NCI-H2171 (cell line): ENCODE measurements around the gene ARHGAP21.
"Not testable (repeated sequence)": the region's sequence is repeated elsewhere in the genome, so short reads cannot be mapped to it uniquely, and the experiment has no call there.

Source experiments
- DNase-seq: peaks from one replicate; lab custom pipeline; 2025; lab: John Stamatoyannopoulos, UW

The ARHGAP21 gene

DNA sequence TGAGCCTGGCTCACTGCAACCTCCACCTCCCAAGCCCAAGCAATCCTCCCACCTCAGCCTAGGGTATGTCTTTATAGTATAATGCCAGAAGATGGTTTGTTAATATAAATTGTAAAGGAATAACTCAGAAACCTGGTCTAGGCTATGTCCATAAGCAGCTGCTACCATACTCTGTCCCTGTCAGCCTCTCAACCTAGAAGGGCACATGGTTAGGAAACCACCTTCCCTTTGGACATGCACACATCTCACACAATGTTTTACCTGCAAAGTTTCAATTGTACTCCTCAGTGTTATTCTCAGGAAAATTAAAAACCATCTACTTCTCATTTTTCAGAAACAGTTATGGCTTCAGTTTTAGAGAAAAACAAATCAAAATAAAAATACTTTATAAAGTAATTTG, 40.1 kb downstream of the ARHGAP21 start:
- DNase-seq = no peak

DNA sequence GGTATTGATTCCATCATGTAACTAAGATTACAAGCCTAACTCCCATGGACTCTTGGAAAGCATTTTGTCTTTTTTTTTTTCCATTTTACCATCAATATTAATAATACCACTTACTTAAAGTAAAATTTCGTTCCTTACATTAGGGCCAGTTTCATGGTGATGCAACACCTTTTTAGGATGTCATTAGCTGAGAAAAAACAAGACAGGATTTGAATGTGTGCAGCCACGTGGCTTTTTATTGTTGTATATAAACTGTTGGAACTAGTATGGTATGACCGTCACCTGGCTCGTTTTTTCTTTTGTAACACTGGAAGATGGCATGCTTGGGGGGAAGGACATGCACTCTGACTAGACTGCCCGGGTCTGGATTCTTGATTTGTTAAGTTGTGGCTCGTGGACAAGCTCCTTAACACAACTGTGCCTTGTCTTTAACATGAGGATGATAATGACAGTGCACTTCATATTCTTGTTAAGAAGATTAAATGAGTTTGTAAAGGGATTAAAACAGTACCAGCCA, 42.1 kb downstream of the ARHGAP21 start:
- no peak for DNase-seq

DNA sequence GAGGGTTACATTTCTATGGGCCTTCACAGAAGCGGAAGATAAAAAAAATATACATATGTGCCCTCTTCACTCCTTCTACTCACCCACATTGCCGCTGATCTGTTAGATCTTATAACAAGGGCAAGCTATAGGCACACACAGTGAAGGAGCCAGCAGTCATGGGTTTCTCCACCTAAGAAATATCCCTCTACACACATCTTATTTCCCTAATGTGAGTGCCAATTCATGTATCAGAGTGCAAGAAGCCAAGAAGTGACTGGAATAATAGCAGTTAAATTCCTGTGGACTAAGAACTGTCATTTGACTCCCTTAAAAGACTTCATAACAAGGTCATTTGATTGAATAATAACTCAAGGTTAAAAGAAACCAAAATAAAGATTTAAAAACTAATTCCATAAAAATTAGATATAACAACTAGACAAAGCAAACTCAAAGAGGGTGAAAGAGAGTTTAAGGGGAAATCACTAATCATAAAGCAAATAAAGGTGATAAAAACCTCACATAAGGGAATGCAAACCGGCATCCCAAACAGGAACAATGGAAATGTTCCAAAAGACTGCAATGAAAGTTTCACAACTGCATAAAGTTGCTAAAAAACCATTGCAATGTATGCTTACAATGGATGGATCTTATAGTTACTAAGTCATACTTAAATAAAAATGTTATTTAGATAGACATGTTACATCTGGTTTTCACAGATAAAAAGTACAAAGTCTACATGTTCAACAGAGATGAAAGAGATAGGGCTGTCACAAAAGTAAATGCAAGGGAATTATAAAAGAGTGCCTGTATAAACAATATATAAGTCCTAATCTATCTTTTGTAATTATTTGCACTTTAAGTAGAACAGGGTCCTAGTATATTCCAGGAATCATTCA, 42.8 kb downstream of the ARHGAP21 start:
- DNase-seq = no peak

DNA sequence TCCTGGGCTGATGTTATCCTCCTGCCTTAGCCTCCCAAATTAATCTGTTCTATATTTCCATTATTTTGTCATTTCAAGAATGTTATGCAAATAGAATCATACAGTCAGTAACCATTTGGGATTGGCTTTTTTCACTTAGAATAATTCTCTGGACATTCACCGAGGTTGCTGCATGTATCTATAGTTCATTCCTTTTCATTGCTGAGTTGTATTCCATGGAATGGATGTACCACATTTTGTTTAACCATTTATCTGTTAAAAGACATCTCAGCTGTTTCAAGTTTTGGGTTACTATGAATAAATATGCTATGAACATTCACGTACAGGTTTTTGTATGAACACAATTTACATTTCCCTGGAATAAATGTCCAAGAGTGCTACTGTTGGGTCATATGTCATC, 44.9 kb downstream of the ARHGAP21 start:
- DNase-seq = no peak

DNA sequence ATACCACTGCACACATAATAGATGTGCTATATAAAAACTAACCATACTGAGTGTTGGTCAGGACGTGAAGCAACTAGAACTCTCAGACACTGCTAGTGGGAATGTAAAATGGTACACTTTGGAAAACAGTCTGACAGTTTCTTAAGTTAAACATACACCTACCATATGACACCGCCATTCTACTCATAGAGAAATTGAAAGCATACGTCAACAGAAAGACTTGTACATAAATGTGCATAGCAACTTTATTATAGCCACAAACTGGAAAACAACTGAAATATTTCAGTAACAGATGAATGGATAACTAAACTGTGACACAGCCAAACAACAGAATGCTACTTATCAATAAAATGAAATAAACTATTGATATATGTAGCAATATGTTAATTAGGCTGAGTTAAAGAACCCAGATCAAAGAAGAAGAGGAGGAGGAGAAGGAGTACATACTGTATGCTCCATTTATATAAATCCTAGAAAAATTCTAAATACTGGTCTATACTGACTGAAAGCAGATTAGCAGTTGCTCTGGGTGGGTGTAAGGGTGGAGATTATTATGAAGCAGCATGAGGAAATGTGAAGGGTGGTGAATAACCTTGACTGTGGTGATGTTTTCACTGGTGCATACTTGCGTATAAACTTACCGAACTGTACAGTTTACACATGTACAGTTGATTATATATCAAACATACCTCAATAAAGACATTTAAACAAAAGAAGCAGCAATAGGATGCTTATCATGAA, 48.6 kb downstream of the ARHGAP21 start:
- DNase-seq = no peak

DNA sequence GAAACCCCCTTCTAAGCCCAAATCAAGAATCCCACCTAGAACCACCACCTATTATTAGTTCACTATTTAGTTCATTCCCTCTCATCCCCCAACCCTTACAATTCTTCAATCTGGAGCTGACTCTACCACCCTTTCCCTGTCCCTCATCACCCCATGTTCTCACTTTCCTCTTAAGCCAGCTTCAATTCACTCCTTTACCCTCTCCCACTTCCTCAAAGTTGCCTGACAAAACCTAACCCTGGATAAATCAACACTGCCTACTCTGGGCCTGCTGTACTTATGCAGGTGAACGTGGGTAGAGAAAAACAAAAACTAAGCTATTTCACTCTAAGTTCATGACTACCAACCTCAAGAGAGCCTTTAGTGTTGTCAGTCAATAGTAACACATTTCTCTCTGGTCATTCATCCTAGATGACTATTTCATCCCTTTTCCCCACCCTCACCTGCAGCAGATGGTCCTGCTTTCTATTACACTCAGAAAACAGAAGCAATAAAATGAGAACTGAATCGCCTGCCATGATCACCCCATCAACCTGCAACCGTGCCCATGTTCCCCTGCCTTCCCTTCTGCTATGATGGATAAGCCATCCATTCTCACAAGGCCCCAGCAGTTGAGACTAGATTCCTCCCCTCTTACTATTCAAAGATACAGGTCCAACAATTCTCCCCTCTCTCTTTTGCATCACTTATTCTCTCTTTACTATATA, 52.6 kb downstream of the ARHGAP21 start:
- DNase-seq = no peak

DNA sequence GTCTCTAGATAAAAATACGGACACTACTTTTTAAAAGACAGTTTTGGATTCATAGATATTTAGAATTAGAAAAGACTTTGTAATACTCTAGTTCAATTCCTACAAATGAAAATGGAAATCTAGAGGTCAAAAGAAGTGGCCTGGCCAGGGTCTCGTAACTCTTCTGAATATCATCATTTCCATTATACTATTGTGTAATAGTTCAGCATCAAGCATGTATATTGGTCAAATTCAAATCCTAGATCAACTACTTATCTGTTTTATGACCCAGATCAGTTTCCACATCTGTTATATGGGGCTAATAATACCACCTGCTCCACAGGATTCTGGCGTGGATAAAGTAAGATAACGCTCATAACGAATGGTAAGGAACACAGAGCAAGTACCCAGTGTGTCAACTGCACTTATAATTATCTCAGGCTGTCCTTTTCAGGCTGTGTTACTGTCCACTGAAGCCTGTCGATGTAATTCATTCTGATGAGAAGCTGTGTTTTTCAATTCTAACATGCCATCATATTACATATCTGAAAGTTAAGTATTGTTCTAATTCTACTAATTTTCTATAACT, 54.3 kb downstream of the ARHGAP21 start:
- DNase-seq = no peak

DNA sequence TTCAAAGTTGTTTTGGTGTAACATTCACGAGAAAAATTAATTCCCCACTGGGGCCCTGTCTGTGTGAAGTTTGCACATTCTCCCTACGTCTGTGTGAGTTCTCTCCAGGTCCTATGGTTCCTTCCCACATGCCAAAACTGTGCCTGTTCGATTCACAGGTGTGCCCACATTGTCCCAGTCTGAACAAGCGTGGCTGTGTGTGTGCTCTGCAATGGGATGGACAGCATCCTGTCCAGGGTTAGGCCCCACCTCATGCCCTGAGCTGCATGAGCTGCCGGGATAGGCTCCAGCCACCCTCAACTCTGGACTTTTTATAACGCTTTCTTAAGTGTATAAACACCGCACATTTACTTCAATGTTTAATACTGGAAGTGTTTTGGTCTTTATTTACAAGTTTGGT, 55.4 kb downstream of the ARHGAP21 start:
- DNase-seq = no peak

DNA sequence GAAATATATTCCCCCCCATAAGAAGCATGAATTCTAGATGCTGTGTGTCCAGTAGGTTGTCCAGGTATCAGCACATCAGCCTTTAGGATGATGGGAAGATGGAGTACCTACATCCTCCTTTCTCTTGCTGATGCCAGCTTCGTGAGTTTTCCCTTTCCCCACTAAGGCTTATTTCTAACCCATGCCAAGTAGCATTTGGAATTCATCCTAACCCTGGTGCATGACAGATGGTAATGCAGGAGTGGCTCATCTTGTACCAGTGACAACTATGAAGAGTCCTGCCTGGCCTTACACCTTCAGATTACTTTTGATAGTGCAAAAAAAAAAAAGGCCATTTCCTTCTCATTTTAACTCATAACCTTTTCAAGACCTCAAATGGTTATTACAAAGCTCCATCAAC, 58.7 kb downstream of the ARHGAP21 start:
- DNase-seq = no peak

DNA sequence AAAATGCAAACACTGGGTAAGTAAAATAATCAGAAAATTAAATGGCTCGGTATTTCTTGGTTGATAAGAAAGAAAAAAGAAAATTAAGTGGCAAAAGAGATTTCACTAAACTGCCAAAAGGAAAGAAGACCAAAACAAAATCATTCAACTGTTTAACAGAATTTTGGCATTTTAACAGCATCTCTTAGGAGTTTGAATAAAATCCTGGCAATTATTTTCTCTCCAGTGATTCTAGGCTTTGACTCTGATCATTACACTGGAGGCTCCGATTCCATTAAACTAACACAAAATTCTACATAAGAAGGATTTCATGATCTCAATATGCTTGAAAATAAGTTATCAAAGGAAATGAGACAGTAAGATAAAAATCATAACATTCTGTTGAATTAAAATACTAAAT, 62.3 kb downstream of the ARHGAP21 start:
- no peak for DNase-seq

DNA sequence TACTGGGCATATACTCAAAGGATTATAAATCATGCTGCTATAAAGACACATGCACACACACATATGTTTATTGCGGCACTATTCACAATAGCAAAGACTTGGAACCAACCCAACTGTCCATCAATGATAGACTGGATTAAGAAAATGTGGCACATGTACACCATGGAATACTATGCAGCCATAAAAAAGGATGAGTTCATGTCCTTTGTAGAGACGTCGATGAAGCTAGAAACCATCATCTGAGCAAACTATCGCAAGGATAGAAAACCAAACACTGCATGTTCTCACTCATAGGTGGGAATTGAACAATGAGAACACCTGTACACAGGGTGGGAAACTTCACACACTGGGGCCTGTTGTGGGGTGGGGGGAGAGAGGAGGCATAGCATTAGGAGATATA, 65.4 kb downstream of the ARHGAP21 start:
- not testable (repeated sequence) for DNase-seq

DNA sequence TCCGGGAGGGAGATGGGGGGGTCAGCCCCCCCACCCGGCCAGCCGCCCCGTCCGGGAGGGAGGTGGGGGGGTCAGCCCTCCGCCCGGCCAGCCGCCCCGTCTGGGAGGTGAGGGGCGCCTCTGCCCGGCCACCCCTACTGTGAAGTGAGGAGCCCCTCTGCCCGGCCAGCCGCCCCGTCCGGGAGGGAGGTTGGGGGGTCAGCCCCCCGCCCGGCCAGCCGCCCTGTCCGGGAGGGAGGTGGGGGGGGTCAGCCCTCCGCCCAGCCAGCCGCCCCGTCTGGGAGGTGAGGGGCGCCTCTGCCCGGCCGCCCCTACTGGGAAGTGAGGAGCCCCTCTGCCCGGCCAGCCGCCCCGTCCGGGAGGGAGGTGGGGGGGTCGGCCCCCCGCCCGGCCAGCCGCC, 67.4 kb downstream of the ARHGAP21 start:
- not testable (repeated sequence) for DNase-seq

DNA sequence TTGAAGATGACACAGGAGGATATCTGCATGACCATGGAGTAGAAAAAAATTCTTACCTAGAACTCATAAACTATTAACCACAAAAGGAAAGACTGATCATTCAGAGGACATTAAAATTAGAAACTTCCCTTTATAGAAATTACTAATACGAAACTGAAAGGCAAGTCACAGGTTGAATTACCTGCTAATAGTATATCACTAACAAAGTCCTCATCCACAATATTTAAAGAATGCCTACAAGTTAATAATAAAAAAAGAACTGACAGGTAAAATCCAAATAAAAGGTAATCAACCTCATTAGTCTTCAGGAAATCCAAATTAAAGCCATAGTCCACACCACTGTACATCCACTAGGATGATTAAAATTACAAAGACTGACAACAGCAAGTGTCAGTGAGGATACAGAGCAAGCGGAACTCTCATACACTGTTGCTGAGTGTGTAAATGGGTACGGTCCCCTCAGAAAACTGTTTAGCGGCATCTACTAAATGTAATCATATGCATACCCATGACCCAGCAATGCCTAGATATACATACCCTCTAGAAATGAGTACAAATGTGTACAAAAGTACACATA, 71.2 kb downstream of the ARHGAP21 start:
- no peak for DNase-seq

DNA sequence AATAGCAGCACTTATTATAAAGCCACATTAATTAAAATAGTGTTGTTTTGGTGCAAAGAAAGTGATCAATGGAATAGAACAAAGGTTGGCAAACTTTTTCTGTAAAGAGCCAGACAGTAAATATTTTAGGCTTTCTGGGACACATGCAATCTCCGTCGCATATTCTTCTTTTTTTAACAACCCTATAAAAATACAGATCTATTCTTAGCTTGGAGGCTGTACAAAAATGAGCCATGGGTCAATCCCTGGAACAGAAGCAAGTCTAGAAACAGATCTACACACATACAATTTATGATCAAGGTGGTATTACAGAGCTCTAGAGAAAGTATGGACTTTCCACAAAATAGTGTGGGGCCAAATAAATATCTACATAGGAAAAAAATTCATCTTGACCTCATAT, 71.8 kb downstream of the ARHGAP21 start:
- no peak for DNase-seq

DNA sequence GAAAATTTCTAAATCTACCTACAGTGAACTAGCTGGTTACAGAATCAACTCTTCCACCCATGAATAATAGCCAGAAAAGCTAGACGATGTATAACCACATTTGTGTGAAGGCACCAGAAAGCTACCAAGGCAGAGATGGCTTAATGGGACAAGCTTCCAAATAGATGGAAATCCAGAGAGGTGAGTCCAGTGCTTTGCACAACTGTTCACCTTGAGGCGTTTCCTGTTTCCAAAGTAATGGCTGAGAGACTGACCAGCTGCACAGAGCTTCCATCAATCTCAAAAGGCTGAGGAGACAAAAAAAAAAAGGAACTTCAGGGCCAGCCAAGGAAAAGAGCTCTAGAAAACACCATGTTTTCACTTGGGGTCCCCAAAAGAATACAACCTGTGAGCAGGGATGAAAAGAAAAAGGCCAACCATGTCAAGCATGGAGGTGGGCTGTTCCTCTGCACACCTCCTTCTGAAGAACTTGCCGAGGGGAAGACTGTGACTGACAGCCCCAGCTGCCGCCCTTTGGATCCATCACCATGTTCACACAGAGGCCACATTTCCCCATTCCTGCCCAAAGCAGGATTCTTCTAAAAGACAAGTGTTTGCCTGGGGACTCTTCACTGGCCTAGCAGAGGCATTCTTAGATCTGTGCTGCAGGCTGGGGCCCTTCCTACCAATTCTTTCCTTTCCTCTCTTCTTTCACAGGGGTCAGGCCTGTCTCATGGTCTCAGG, 72.9 kb downstream of the ARHGAP21 start:
- no peak for DNase-seq

DNA sequence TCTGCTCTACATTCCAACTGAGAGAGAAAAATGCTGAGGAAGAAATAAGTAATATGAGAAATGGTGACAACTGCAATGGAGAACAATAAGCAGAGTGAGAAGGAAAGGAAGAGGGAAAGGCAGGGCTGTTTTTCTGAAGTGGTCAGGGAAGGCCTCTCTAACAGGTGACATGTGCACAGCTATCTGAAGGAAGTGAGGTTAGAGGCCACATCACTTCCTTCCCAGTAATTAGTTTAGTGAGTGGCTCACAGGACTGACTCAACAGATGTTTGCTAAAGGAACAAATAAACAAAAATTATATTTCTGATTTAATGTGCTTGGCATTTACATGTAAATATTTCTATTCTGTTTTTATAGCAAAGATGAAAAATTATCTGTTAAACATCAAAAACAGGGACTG, 77.9 kb downstream of the ARHGAP21 start:
- DNase-seq = no peak

DNA sequence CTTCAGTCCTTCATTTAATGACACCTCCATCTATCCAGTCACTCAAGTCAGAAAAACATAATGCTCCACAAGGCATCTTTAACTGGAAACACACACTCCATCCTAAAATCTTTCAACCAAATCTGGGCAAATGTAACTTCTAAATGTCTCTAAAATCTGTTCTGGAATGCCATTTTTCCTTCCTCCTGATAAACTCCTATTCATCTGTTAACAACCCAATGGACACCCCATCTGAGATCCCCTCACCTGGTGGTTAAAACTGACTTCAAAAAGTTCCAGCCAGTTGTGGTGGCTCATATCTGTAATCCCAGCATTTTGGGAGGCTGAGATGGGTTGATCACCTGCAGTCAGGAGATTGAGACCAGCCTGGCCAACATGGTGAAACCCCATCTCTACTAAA, 78.7 kb downstream of the ARHGAP21 start:
- DNase-seq = no peak

DNA sequence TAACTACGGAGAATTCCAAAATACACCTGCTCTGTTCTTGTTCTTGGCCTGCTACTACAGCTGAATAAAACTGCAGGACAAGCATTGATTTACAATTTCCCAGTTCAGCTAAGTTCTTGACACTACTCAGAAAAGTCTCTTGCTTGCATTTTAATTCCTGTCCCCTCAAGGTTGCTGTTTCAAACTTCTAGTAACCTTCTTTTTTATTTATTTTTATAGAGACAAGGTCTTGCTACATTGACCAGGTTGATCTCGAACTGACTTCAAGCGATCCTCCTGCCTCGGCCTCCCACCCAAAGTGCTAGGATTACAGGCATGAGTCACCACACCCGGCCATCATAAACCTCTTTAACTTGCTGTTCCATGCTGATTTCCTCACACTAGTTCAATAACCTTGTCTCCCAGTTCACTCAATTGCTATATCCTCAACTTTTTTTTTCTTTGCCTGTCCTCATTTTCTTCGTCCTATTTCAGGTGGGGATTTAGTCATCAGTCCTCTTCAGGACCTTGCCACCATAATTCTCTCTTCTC, 79.9 kb downstream of the ARHGAP21 start:
- no peak for DNase-seq

DNA sequence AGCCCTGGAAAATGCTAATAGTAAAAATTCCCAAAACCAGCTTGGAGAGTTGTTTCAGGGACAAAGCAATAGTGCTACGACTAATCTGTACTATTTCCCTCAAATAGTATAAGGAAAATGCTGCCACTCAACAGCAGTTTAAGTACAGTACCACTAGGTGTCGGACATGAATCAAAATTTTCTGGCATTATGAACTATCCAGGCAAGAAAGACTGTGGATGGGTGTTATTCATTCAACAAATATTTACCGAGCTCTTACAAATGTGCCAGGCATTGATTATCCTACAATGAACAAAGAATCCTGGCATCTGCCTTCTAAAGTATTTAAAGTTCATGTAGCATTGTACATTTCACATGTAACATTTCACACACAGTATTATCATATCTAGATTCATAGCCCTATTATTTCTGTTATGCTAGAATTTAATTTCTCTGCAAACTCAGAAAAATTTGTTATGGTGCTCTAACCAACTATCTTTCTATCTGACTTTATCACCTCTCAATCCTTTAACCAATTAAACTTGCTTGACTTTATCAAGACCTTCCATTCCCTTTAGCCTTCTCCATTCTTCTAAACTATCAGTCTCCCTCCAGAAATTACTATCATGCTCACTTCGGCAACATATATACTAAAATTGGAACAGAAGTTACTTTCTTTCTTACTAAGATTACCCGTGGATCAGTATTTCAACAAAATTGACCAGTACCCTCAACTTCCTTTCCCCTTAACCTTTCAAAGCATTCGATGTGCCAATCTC, 80.6 kb downstream of the ARHGAP21 start:
- peak; percentile 26 for DNase-seq

DNA sequence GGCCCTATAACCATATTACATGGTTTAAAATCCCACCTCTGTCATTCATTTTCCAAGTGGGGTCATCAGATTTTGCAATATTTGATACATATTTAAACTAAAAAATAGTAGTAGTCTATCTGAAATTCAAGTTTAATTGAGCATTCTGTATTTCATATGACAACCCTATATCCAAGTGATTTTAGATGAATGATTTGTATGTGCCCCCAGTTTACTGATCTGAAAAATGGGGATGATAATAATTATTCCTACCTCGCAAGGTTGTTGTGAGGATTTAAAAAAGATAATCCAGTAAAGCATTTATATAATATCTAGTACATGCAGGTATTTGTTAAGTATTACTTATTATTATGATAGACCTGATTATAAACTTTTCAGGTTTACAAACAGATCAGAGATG, 84.6 kb downstream of the ARHGAP21 start:
- no peak for DNase-seq
